HepG2 (cell line): ENCODE measurements around the gene TNFAIP6. TPM values are rescaled to one million over a fixed set of nuclear protein-coding genes. Genes with fewer than 3 reads are reported as not detected.

Source experiments
- ATAC-seq: fragments of 200-7000 bp; cut with Tn5 transposase; 3 replicates; pipeline ENCODE4 v1.9.1; 2020; ENCODE audit warnings: mild to moderate bottlenecking, moderate library complexity
- BruUV-seq: library from RNA; stranded (reverse); fragments of 400-500 nt; replicated peaks from 2 replicates; lab custom pipeline; 2021; lab: Mats Ljungman, UMichigan
- CTCF ChIA-PET: fragments of 300-600 bp; formaldehyde crosslinking; extraction: SDS; loops from one replicate; lab custom pipeline; 2021; ENCODE audit warnings: low total read pairs, inconsistent platforms, low intra/inter-chr PET ratio; lab: Yijun Ruan, JAX
- POLR2A ChIA-PET: fragments of 350-600 bp; sonication (Branson Sonifier 250); formaldehyde crosslinking; loops from one replicate; lab custom pipeline; 2020; ENCODE audit warnings: antibody characterized with exemption, inconsistent platforms; lab: Yijun Ruan, JAX
- DNase-seq: peaks from one replicate; pipeline ENCODE4 v3.0.0-alpha.2; 2015; ENCODE audit warnings: low spot score
- FAIRE-seq: peaks from 3 replicates; lab custom pipeline; 2011; peaks lifted over from hg19 to GRCh38; lab: Jason Lieb, UNC
- H2AFZ ChIP-seq: one replicate; pipeline ENCODE4 v1.6.1; 2011; ENCODE audit warnings: low read length, inconsistent platforms
- H3K27ac ChIP-seq: fragments of 300-600 bp; 3 replicates; pipeline ENCODE4 v1.8.0; 2011; ENCODE audit warnings: mixed run types, mild to moderate bottlenecking, mixed read lengths, low read length, inconsistent platforms; ENCODE audit not compliant: insufficient read depth; ENCODE audit errors: extremely low read length
- H3K27me3 ChIP-seq, 2 experiments: fragments of 200-600 bp in 1 of 2; 2 replicates in 1 of 2; 3 replicates in 1 of 2; pipeline versions ENCODE4 v1.6.0 to v1.8.0; 2011; ENCODE audit warnings: low read length in 2 of 2, mild to moderate bottlenecking in 2 of 2, moderate library complexity in 2 of 2, inconsistent platforms in 1 of 2; ENCODE audit not compliant: insufficient read depth in 2 of 2, control insufficient read depth in 1 of 2
- H3K36me3 ChIP-seq, 2 experiments: fragments of 200-600 bp in 1 of 2; replicated peaks in 1 of 2; 2 replicates in 1 of 2; 3 replicates in 1 of 2; pipeline versions ENCODE4 v1.5.1 to v1.8.0; 2011; ENCODE audit warnings: low read length in 2 of 2, inconsistent platforms in 1 of 2; ENCODE audit not compliant: insufficient read depth in 2 of 2, control insufficient read depth in 1 of 2
- H3K4me1 ChIP-seq: 2 replicates; pipeline ENCODE4 v1.5.1; 2012; ENCODE audit warnings: low read length, inconsistent platforms; ENCODE audit not compliant: insufficient read depth
- H3K4me2 ChIP-seq: 2 replicates; pipeline ENCODE4 v1.6.0; 2011; ENCODE audit warnings: low read depth, low read length, inconsistent platforms
- H3K4me3 ChIP-seq, 3 experiments: fragments of 200-600 bp in 1 of 3; sonication (generic), shearing (Covaris generic) in 1 of 3; replicated peaks in 1 of 3; 2 replicates each; pipeline ENCODE4 v1.5.1; 2011 to 2016; ENCODE audit warnings: low read length in 3 of 3, inconsistent platforms in 2 of 3, low read depth in 2 of 3, mild to moderate bottlenecking in 2 of 3, control low read depth in 1 of 3, mixed read lengths in 1 of 3; ENCODE audit not compliant: insufficient read depth in 1 of 3
- H3K79me2 ChIP-seq: one replicate; pipeline ENCODE4 v1.6.1; 2011; ENCODE audit warnings: low read length, inconsistent platforms; ENCODE audit not compliant: insufficient read depth
- H3K9ac ChIP-seq: 2 replicates; pipeline ENCODE4 v1.6.0; 2011; ENCODE audit warnings: mild to moderate bottlenecking, low read depth, low read length, inconsistent platforms; ENCODE audit not compliant: insufficient read depth
- H3K9me3 ChIP-seq: 2 replicates; pipeline ENCODE4 v1.5.1; 2012; ENCODE audit warnings: mild to moderate bottlenecking, low read length
- H4K20me1 ChIP-seq: 2 replicates; pipeline ENCODE4 v1.6.0; 2011; ENCODE audit warnings: inconsistent platforms, mild to moderate bottlenecking, low read length, moderate library complexity; ENCODE audit not compliant: insufficient read depth
- DNMT1 ChIP-seq: sonication (generic); formaldehyde crosslinking; IDR thresholded peaks from 2 replicates; pipeline ENCODE4 v1.5.1; 2020; ENCODE audit warnings: mild to moderate bottlenecking, missing genetic modification reagents
- DR1 ChIP-seq: sonication (generic); formaldehyde crosslinking; IDR thresholded peaks from 2 replicates; pipeline ENCODE4 v1.8.0; 2021; ENCODE audit warnings: mild to moderate bottlenecking, missing genetic modification reagents, inconsistent platforms
- GATAD1 ChIP-seq: IDR thresholded peaks from 2 replicates; pipeline ENCODE4 v1.6.1; 2016; ENCODE audit warnings: missing genetic modification reagents, missing compliant biosample characterization
- RNF2 ChIP-seq: fragments of 450-650 bp; conservative IDR thresholded peaks from 2 replicates; pipeline ENCODE4 v1.6.1; 2016; ENCODE audit warnings: low read depth
- SRF ChIP-seq: IDR thresholded peaks from 2 replicates; pipeline ENCODE4 v1.6.1; 2011; ENCODE audit warnings: mild to moderate bottlenecking, low read depth, low read length, moderate library complexity
- WGBS: methylation state at CpG from one replicate; pipeline ENCODE4 v1.1.6; 2017; ENCODE audit warnings: low lambda C conversion rate; 5-methylcytosine and 5-hydroxymethylcytosine counted together
- in situ Hi-C: cut with HindIII; loops from 2 replicates; pipeline ENCODE4 v1.10.0; 2017; ENCODE audit warnings: low pct_unique_long_range_greater_than_20kb; ENCODE audit not compliant: extremely low pct_ligation_motif_present
- intact Hi-C: fragments of 100-400 bp; cut with micrococcal nuclease; formaldehyde crosslinking; loops from one replicate; pipeline ENCODE4 v1.10.0; 2022; ENCODE audit not compliant: unreplicated experiment
- polyA plus RNA-seq, 8 experiments: library from polyadenylated mRNA; depleted of rRNA in 3 of 8; stranded (reverse) in 7 of 8; unstranded in 1 of 8; fragments of >200 nt; fragmentation: Illumina TruSeq in 4 of 8; extraction: Trizol in 4 of 8; gene quantifications; 2 replicates each; pipeline versions ENCODE4 v1.2.1 to v1.2.3, GENCODE V29; 2011 to 2016; ENCODE audit warnings: low read depth in 4 of 8, missing spikeins in 1 of 8, mixed read lengths in 1 of 8; ENCODE audit not compliant: insufficient read depth in 1 of 8
- total RNA-seq, 5 experiments: library from RNA; depleted of rRNA; stranded (reverse); fragments of >200 nt; fragmentation: Illumina TruSeq; extraction: Trizol; gene quantifications; 2 replicates each; pipeline ENCODE4 v1.2.3, GENCODE V29; 2016; ENCODE audit warnings: low read depth in 1 of 5
- TF ChIP-seq, protein P1 (sequence below): sonication (generic); formaldehyde crosslinking; IDR thresholded peaks from 2 replicates; pipeline ENCODE4 v1.8.0; 2022; ENCODE audit warnings: missing genetic modification reagents, mild to moderate bottlenecking, borderline replicate concordance
- TF ChIP-seq, protein P2 (sequence below): sonication (generic); formaldehyde crosslinking; IDR thresholded peaks from 2 replicates; pipeline ENCODE4 v1.5.1; 2020; ENCODE audit warnings: mild to moderate bottlenecking, missing genetic modification reagents, borderline replicate concordance

The TNFAIP6 gene
- total and polyA plus RNA-seq, 2 of the 13 experiments (the other 11 are each of a cell fraction or from before 2014, with no cell fraction given): not detected

DNA sequence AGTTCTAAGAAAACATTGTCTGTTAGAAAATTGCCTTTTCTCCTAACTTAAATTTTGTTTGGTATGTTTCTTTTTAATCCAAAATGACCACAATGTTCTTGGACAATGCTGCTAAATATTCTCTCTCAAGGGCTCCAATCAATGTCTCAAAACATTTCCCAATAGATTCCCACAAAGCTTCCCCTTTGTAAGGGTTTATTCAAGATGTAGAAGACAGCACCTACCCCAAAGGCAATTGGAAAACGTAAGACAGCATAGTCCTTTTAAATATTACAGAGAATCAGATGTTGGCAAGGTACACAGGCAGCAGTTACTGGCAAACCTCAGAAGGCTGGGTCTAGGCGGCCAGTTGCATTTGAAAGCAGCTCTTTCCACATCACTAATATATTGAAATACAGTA, 34.0 kb downstream of the TNFAIP6 start:
- ATAC-seq (no peak), FAIRE-seq (no peak), DNase-seq (no peak)
- no peaks in the 10 kb centered on the region for H3K9me3 ChIP-seq
- H3K36me3 ChIP-seq: no peaks in the 10 kb centered on the region
- no peak overlapping the region for H3K9ac ChIP-seq
- POLR2A ChIA-PET: no interaction called here
- no peaks in the 10 kb centered on the region for H3K79me2 ChIP-seq
- 26% methylated on average over 2 of the region's 2 CpGs for WGBS
- CTCF ChIA-PET: no interaction called here
- H3K4me1 ChIP-seq: no peaks in the 10 kb centered on the region
- BruUV-seq: no TSS peak
- no peaks in the 10 kb centered on the region for H4K20me1 ChIP-seq
- in situ Hi-C loops: no loop called here
- TF ChIP-seq GATAD1 (CRISPR knock-in tag) (no peak), DR1 (CRISPR knock-in tag) (no peak), RNF2 (no peak), SRF (no peak), DNMT1 (CRISPR knock-in tag) (no peak)
- TF ChIP-seq, protein P1, sequence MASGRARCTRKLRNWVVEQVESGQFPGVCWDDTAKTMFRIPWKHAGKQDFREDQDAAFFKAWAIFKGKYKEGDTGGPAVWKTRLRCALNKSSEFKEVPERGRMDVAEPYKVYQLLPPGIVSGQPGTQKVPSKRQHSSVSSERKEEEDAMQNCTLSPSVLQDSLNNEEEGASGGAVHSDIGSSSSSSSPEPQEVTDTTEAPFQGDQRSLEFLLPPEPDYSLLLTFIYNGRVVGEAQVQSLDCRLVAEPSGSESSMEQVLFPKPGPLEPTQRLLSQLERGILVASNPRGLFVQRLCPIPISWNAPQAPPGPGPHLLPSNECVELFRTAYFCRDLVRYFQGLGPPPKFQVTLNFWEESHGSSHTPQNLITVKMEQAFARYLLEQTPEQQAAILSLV (CRISPR knock-in tag): no peak
- TF ChIP-seq, protein P2, sequence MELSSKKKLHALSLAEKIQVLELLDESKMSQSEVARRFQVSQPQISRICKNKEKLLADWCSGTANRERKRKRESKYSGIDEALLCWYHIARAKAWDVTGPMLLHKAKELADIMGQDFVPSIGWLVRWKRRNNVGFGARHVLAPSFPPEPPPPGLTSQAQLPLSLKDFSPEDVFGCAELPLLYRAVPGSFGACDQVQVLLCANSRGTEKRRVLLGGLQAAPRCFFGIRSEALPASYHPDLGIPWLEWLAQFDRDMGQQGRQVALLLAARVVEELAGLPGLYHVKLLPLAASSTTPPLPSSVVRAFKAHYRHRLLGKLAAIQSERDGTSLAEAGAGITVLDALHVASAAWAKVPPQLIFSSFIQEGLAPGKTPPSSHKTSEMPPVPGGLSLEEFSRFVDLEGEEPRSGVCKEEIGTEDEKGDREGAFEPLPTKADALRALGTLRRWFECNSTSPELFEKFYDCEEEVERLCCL (CRISPR knock-in tag): no peak
- peaks cover 2 to 8% of the 10 kb centered on the region in 2 experiments; a peak in 1 of 5 replicates for H3K27me3 ChIP-seq
- no peak overlapping the region for H2AFZ ChIP-seq
- H3K4me2 ChIP-seq: no peak overlapping the region
- no peak overlapping the region for H3K27ac ChIP-seq
- no peak overlapping the region for H3K4me3 ChIP-seq
- intact Hi-C loops: no loop called here
